Fibroblast of skin of right quadriceps (primary cell): ENCODE data around the gene SH3GLB2.
"Not testable (repeated sequence)": the region's sequence is repeated elsewhere in the genome, so short reads cannot be mapped to it uniquely, and the experiment has no call there.

Experiments used
- DNase-seq: peaks from one replicate; pipeline ENCODE4 v3.0.0-alpha.2; 2013

SH3GLB2 gene

GRCh38 chr9:129013674-129014073 lies 14.5 kb downstream of the SH3GLB2 start:
- DNase-seq = no peak

- DNase-seq = no peak
These were observed 15.2 kb downstream of the SH3GLB2 start for GRCh38 chr9:129012893-129013448.

- no peak for DNase-seq
These were observed 15.8 kb downstream of the SH3GLB2 start for GRCh38 chr9:129012343-129012742.

GRCh38 chr9:129011761-129012181 lies 16.4 kb downstream of the SH3GLB2 start:
- no peak for DNase-seq

GRCh38 chr9:129011170-129011569 lies 17.0 kb downstream of the SH3GLB2 start:
- DNase-seq = no peak

- no peak for DNase-seq
These were observed 17.7 kb downstream of the SH3GLB2 start for GRCh38 chr9:129010267-129010975.

- no peak for DNase-seq
These were observed 18.5 kb downstream of the SH3GLB2 start for GRCh38 chr9:129009584-129010141.

- DNase-seq = no peak
These were observed 19.0 kb downstream of the SH3GLB2 start for GRCh38 chr9:129008986-129009583.

- DNase-seq = no peak
These were observed 19.6 kb downstream of the SH3GLB2 start for GRCh38 chr9:129008469-129008965.

GRCh38 chr9:129007766-129008468 lies 20.2 kb downstream of the SH3GLB2 start:
- no peak for DNase-seq

- DNase-seq = no peak
These were observed 20.9 kb downstream of the SH3GLB2 start for GRCh38 chr9:129007035-129007765.

- DNase-seq = peak; percentile 66
These were observed 21.6 kb downstream of the SH3GLB2 start for GRCh38 chr9:129006328-129007034.

- DNase-seq = no peak
These were observed 22.7 kb downstream of the SH3GLB2 start for GRCh38 chr9:129005336-129005997.

- DNase-seq = not testable (repeated sequence)
These were observed 24.0 kb downstream of the SH3GLB2 start for GRCh38 chr9:129004173-129004572.

GRCh38 chr9:129002992-129003391 lies 25.1 kb downstream of the SH3GLB2 start:
- no peak for DNase-seq

GRCh38 chr9:129001504-129002325 lies 26.4 kb downstream of the SH3GLB2 start:
- DNase-seq = no peak

GRCh38 chr9:128999581-129000206 lies 28.4 kb downstream of the SH3GLB2 start:
- DNase-seq = no peak

GRCh38 chr9:128998462-128998861 lies 29.7 kb downstream of the SH3GLB2 start:
- no peak for DNase-seq

GRCh38 chr9:128995791-128996190 lies 32.3 kb downstream of the SH3GLB2 start:
- no peak for DNase-seq

GRCh38 chr9:128992995-128993394 lies 35.1 kb downstream of the SH3GLB2 start:
- no peak for DNase-seq
